Stimulated activated CD4-positive, alpha-beta T cell treated with anti-CD3 and anti-CD28 coated beads, Interleukin-2, amount 100 ng/mL, for 4 hours (primary cell): ENCODE data around the gene AHR.
"Not testable (repeated sequence)": the region's sequence is repeated elsewhere in the genome, so short reads cannot be mapped to it uniquely, and the experiment has no call there.

Experiments
- DNase-seq: peaks from one replicate; pipeline ENCODE4 v3.0.0-alpha.2; 2020; ENCODE audit warnings: low read depth

AHR gene

GRCh38 chr7:17376595-17376994 lies 78.1 kb downstream of the AHR start:
- DNase-seq = no peak

GRCh38 chr7:17380736-17381662 lies 82.5 kb downstream of the AHR start:
- no peak for DNase-seq

GRCh38 chr7:17382408-17383354 lies 84.2 kb downstream of the AHR start:
- not testable (repeated sequence) for DNase-seq

GRCh38 chr7:17384400-17384799 lies 85.9 kb downstream of the AHR start:
- no peak for DNase-seq

- no peak for DNase-seq
These were observed 87.2 kb downstream of the AHR start for GRCh38 chr7:17385612-17386011.

GRCh38 chr7:17390392-17390791 lies 91.9 kb downstream of the AHR start:
- no peak for DNase-seq

GRCh38 chr7:17391366-17391765 lies 92.9 kb downstream of the AHR start:
- no peak for DNase-seq

- DNase-seq = no peak
These were observed 94.4 kb downstream of the AHR start for GRCh38 chr7:17392846-17393245.

- DNase-seq = not testable (repeated sequence)
These were observed 96.1 kb downstream of the AHR start for GRCh38 chr7:17394563-17394962.
